Forelimb muscle (tissue), 1 donor: ENCODE results near the gene NPAS3. TPM values are rescaled to one million over a fixed set of nuclear protein-coding genes. Genes with fewer than 3 reads are reported as not detected.

Source experiments
- DNase-seq: peaks from one replicate; pipeline ENCODE4 v3.0.0-alpha.2; 2013; ENCODE audit warnings: low read depth
- polyA plus RNA-seq: library from polyadenylated mRNA; unstranded; fragments of 120-200 nt; gene quantifications from one replicate; pipeline ENCODE4 v1.2.1, GENCODE V29; 2013; ENCODE audit not compliant: insufficient read length

NPAS3 gene
- polyA plus RNA-seq, 1 donor, result 4.0 TPM

DNA sequence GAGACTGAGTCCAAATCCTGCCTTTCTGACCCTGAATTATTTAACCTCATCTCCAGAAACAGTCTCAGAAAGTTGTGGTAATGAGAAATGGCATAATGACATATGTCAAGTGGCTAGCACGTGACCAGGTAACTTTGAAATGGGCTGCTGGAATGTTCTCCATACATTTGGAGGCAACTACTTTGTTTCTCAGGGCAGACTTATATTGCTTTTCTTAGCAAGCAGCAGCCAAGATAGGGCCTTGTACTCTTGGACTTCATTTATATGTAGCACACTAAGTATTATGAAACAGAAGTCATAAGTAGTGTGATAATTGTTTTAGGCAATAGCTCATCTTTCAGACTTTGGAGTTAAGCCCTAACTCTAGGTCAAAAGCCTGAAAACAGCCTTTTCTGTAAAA, 494.7 kb downstream of the NPAS3 start:
- DNase-seq, result no peak

DNA sequence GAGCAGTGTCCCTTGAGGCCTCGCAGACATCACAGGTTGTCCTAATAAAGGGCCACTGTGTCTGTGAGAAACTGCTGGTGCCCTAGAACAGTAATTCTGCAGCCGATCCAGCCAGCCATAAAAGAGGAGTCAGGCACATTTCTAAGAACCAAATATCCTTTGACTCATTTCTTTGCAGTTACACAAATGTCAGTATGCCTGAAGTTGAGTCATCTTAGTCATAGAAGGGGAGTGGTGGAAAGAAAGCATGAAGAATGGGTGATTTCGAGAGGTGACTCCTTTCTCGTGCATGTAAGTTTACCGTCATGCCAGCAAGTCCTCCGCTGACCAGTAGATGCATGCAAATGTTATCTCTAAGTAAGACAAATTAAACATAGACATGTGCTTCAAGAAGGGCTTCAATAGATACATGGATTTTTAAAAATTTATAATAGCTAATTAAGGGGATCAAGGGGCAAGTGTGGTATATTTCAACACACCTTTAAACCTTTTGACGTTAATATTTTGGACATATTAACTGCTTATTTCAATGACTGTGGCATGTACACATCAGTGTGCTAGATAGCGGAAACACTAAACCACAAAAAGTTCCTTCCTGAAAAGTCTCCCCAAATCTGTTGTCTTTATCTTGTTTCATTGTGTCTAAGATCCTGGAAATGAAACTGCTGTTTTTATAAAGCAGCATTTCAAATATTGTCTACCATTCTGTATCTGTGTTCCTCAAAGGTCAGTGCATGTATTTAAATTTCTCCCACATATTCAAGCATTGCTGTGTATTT, 497.4 kb downstream of the NPAS3 start:
- DNase-seq, result no peak

DNA sequence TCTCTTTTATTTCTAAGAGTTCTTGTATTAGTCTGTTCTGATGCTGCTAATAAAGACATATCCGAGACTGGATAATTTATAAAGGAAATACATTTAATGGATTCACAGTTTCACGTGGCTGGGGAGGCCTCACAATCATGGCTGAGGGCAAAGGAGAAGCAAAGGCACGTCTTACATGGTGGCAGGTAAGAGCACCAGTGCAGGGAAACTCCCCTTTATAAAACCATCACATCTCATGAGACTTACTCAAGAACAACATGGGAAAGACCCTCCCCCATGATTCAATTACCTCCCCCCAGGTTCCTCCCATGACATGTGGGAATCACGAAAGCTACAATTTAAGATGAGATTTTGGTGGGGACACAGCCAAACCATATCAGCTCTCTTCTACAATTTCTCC, 503.0 kb downstream of the NPAS3 start:
- DNase-seq, result no peak

DNA sequence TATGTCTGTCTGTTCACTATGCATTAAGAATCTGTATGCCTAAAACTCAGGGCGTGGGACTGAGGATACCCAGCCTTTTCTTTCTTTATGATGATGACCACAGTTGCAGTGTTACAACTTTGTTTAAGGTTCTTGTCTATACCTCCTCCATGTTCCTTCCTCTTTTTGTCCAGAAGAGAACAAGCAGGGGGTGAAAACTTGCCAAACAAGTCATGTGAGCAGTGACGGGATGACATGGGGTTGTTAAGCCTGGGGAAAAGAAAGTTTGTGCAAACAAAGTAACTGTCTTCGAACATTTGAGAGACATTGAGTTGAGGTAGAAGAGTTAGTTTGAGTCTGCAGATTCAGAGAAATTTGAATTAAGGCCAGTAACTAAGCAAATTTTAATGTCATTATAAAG, 505.5 kb downstream of the NPAS3 start:
- no peak for DNase-seq

DNA sequence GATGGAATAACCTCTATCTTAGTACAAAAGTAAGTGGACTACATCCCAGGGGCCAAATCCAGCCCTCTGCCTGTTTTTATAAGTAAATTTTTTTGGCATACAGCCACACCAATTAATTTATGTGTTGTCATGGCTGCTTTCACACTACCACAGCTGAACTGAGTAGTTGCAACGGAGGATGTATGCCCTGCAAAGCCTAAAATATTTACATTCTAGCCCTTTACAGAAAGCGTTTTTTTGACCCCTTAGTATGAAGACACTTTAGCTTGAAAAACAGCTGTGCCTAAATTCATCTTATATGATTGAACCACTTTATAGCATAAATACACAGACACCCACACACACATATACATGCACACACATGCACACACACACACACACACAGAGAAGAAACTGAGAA, 510.6 kb downstream of the NPAS3 start:
- no peak for DNase-seq

DNA sequence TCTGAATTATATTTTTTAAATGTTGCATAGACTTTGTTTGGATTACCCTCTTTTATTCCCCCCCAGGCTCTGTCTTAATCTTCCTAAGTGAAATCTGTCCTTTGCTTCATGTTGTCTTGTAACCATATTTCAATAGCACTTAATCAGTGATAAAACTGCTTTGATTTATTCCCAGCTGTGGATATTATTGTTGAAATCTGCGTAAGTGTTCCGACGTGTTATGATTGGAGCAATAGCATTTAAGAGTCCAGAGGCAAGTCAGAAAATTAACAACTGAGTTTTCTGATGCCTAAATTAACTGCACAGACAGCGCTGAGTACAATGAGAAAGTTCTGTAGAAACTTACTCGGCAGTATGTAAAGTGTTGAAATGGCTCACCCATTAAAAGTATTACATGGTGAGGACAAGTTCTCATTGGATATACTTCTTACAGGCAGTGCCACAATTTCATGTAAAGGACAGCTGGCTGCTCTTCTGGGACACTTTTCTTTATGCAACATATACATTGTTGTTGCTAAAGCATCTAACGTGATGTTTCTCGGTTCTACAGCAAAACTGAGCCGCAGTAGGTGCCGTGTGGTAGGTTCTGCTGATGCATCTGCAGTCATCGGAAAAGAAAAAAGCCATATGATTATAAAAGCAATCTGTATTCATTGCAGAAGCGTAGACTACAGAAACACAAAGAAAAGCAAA, 511.2 kb downstream of the NPAS3 start:
- no peak for DNase-seq

DNA sequence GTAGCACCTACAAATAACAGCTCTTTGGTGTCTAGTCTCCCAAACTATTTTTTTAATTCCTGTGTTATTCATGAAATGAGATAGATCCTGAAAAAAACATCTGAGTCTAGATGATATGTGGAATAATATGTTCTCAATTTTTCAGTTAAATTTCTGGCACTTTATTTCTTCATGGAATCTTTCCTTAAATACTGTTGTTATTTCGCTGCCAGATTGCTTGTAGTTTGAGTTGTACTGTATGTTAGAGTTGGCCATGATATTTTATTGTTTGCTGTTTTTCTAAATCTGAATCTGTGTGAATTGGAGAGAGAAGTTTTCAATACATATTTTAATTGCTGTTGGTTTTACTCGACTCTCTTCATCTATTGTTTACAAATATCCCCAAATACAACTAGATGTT, 511.7 kb downstream of the NPAS3 start:
- no peak for DNase-seq

DNA sequence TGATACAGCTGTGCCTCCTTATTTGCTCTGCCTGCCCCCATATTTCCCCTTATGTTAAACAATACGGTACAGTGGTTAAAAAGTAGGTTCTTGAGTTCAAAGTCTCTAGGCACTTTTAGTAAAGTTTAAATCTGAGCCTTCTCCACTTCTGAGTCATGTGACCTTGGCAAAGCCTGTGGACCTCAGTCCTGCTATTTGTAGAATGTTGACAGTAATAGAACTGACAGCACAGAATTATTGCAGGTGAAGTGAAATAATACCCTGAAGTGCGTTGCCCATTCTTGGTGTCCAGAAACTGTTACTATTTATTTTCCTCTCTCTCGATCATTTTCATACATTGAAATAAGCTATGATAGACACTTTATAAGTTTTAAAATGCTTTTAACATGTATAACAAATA, 512.5 kb downstream of the NPAS3 start:
- DNase-seq, result no peak

DNA sequence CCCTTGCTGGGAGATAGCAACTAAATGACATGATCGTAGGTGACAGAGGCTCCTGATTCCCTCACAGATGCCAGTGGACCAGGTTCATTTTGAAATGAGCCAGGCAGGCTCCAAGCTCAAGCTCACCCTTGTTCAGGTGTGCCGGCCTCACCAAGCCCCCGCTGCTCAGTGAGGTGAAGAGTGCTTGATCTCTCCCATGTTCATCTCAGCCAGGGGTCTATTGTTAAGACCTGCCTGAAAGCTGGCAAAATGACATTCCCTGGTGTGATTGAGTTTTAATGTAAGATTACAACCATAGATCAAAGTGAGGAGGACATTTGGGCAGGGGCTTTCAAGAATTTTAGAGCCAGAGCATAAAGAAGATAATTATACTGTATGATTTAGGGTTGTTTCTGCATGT, 514.3 kb downstream of the NPAS3 start:
- no peak for DNase-seq

DNA sequence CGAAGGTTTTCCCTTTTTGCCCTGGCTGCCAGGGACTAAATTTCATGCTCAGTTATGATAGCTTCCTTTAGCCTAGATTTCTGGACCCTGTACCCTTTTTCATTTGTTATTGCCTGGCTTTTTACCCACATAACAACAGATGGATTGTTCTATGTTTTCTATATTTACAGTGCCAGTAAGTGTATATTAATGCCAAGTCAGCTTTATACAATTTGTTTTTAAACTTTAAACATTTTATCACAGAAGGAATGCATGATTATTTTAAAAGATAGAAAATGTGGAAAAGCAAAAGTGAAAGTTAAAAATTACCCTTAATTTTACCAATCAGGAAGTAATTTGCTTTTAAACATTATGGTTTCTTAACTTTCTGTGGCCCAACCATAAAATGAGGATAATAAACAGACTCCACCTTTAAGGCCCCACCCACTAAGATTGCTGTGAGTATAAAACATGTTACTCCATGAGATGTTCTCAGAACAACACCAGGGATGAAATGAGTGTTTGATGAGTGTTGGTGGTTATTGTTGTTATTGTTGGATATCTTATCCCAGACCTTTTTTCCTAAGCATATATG, 515.4 kb downstream of the NPAS3 start:
- DNase-seq, result no peak

DNA sequence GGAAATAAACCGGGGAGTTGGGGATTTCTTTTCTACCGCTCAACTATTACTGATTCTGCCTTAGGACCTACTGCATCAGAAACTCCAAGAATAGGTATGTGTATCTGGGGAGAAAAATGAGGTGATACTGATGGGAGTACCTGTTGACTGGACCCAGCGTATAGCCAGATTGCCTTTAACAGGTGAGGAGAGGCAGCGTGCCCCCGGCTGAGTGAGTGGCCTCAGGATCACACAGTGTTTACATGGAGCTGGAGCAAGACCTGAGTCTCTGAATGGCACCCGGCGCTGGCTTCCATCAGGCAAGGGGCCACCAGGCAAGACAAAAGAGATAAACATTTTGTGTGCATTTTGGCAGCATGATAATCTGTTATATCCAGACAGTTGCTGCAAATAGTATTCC, 516.0 kb downstream of the NPAS3 start:
- no peak for DNase-seq

DNA sequence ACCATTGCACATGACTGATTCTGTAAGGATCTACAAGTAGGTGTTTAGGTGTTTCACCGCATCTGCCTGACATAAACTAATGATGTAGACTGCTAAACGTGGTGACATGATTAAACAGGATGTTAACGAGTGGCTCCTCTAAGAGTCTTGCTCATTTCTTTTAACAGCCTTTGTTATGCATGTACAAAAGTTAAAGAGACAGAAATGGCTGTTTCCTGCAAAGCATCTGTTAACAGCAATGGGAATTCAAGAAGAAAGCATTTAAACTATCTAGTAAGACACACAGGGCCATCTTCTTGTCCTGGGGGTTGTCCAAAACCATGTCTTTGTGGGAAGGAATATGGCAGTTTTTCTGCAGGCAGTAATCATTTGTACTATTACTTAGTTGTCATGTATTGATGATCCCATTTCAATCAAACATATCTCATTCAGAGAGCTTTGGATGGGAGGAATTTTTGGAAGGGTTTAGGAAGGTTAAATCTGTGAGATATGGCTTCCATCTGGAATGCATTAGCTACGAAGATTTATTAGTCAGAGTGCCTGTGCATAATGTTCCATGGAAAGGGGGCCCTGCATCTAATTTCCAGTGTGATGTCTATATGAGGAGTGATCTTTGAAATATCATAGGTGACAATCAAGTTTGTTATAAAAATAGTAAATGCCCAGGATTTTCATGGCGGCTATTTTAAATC, 517.1 kb downstream of the NPAS3 start:
- DNase-seq, result no peak

DNA sequence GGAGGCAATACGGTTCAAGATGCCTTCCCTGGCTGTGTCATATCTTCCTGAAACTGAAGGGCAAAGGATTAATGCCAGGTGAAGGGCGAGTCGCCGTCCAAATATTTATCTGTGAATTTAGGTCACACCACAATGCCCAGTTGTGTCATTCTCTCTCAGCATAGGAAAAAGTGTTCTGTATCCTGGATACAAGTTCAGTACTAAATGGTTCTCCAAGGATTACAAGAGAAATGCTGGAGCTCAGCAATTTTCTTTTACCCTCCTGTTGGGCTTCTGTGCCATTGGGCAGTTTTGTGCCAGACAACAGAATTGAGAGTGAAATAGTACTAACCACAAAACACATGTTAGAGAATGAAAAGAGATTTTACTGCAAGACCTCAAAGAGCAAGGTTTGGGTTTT, 518.3 kb downstream of the NPAS3 start:
- DNase-seq, result no peak

DNA sequence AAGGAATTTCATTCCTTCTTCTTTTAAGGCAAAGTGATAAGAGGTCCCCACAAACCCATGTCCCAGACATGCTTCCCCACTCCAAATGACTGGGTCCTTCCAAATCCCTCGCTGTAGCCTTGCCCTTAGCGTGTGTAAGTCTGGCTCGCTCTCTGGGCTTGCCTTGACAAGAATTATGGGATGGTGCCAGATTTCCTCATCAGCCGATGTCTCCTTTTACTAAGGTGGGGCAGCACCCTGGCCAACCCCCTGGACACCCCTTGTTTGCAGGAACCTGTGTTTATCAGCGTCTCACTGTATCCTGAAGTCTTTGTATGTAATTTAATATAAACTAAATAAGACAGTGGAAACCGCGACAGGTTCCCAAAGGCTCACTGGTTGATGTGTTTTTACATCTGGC, 518.9 kb downstream of the NPAS3 start:
- DNase-seq, result no peak

DNA sequence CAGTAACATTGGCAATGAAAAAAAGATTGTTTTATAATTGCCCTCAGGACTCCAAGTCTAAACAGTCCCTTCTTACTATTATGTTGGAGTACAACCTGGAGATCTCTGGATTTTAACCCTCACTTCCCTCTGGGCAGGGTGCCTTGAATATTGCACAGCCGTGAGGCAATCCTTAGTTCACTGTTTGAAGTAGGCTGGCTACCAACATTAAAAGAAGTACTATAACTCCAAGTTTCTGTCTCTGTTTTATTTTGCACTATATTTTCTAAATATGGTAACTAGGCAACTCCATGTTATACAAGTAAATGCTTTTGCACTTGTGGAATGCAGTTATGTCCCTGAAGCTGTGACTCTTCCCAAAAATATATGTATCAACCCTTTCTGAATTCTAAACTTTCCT, 521.5 kb downstream of the NPAS3 start:
- DNase-seq, result peak; percentile 41

DNA sequence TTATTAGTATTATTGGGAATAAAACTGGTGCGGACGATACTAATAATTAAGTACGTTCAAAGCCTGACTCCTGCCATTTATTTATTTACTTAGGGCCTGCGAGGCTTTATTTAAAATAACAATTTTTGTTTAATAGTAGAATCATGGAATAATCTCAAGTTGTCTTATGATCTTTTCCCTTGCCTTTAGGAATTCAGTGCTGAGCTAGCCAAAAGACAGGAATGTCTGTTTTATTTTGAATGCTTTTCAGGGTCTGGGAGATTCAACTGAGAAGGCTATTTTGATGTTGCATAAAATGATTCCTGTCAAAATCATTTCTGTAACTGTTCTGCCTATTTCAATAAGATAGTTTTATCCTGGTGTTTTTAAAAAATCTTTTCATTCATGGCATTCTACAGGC, 522.4 kb downstream of the NPAS3 start:
- DNase-seq, result no peak

DNA sequence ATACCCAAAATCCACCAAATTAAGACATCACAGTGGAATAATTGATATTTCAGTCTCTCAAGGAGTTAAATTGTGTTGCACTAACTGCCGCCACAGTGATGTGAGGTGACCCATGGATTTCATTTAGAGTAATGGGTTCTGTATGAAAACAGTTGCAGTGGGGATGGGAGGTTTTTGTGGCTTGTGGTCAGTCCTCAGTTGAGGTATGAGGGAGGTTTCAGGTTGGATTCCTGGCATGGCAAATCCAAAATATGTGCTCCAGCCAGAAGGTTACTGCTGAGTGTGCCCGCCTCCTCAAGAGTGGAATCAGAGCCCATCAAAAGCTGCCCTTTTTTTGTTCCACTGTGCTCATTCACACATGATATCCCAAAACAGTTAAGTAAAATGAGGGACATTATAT, 525.1 kb downstream of the NPAS3 start:
- DNase-seq, result no peak

DNA sequence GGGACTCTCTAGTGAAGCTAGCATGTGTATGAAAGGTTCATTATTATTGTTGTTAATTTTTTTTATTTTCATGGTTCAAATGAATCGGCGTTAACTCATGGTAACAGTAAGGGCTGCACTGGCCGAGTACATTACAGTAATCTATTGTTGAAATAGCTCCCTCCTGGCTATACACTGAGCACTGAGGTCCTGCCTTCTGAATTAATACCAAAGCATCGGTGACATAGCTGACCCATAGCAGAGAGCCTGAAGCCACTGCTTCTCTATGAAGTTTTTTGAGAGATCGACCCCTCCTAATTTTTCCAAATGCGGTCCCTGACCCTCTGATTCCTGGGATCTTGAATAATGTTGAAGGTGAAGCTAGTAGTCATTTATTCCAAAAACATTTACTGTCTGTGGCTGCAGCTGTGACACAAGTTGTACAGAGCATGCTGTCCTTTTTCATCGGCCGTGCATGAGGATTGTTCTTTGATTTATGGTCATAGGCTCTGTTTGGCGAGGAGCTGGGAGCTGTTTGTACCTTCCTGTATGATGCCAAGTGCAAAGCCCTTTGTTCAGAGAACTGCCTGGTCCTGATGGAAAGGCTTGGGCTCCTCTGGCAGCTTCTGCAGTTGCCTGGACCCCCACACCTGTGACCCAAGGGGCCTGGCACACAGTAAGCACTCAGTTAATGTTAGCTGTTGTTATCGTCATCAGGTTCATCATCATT, 525.7 kb downstream of the NPAS3 start:
- no peak for DNase-seq

DNA sequence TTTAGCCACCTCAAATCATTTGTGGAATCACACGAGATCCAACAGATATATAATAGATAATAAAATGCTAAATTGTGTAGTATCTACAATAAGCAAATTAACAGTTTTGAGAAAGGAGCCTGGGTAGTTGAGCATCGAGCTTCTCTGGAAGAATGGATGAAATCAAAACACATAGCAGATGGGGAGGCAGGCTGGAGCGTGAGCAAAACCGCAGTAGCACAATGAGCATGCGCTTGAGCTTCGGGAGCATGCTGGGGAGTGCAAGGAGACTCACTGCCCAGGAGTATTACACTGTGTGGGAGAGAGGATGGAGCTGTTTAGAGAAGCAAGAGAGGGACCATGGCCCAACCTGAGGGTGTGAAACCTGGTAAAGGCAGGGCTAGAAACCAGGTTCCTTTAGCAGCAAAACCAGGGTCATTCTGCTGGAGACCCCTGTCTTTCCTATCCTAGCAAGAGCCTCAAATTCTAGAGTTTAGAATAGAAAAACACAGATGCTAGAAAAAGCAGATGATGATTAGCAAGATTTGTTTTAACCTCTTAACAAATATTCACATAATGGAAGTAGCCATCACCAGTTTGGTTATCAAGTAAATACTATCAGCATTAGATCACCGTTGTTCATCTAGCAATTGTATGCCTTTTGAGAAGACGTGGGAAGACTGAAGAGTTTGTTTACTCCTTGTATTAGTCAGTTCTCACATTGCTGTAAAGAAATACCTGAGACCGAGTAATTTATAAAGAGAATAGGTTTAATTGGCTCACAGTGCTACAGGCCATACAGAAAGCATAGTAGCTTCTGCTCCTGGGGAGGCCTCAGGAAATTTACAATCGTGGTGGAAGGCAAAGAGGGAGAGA, 527.4 kb downstream of the NPAS3 start:
- DNase-seq, result no peak

DNA sequence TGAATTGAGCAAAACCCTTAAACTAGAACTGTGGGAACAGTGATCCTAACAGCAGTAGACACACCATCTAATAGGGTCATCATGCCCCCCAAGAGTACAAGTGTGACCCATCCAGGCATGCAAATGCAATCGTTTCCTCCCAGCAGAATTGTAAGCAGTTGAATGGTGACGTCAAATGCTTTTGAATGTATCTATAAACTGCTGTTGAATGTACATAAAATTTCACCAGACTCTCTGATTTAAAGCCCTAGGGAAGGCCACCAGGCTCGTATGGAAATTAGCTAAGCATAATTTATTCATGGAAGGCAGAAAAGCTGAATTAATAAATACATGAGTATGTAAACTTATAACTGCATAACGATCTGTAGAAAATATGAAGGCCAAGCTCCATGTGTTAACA, 529.3 kb downstream of the NPAS3 start:
- DNase-seq, result no peak

DNA sequence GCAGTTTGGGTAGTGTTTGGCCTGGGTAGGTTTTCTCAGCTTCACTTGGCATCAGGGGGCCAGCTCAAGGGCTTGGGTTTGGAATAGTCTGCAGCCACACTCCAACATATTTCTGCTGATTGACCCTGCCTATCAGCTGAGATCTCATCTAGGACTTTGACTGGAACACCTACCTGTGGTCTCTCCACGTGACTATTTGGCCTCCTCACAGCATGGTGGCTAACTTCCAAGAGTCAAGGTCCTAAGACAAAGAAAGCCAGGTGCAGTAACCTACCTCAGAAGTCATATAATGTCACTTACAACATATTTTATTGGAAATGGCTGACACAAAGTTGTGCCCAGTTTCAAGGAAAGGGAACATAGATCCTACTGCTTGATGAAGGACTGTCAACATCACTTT, 531.2 kb downstream of the NPAS3 start:
- DNase-seq, result no peak
